ENCODE results near the gene NDUFS4. TPM values are rescaled to one million over a fixed set of nuclear protein-coding genes. Genes with fewer than 3 reads are reported as not detected.
A peak's percentile ranks its signal among the peaks of the same experiment; 100 is the strongest.

NDUFS4 gene
- total and polyA plus RNA-seq, 2 of the 4 experiments (the other 2 are of a cell fraction) = 34.2 to 70.1 TPM

- ATAC-seq (ENCODE audit: low read depth) = no peak
- in situ Hi-C loops (cut with MboI; ENCODE audit: low sequenced_read_pairs) = no loop called here
These were observed 41.1 kb downstream of the NDUFS4 start for GRCh38 chr5:53601570-53601969.

More at GRCh38 chr5:53601570-53601969, 41.1 kb downstream of the NDUFS4 start:
- dilution Hi-C loops (cut with HindIII; ENCODE audit: low sequenced_read_pairs, unreplicated experiment) (no loop called here), intact Hi-C loops (cut with micrococcal nuclease) (no loop called here)
- H2AK5ac ChIP-seq (ENCODE audit: low read depth, low read length) = no peak overlapping the region
- H2BK20ac ChIP-seq (ENCODE audit: low read depth, low read length) = no peak overlapping the region
- no peak overlapping the region for H3K4me3 ChIP-seq (ENCODE audit: insufficient read depth, low read depth, low read length)
- TF ChIP-seq CEBPB (IDR thresholded peaks at IDR 0.05; ENCODE audit: low read depth, low read length) (peak; percentile 58; the same call in 1 of the 2 replicates), POLR2A (IDR thresholded peaks at IDR 0.05; ENCODE audit: low read depth, low read length) (no peak)
- BruUV-seq (replicated peaks) = no TSS peak
- H2BK120ac ChIP-seq (ENCODE audit: low read depth, low read length) = no peak overlapping the region
- POLR2A ChIA-PET (ENCODE audit: unreplicated experiment) = no interaction called here
- H3K56ac ChIP-seq (ENCODE audit: extremely low read depth, insufficient read depth, low read length) = no peak overlapping the region
- peaks cover 2% of the 10 kb centered on the region; the same call in 1 of the 2 replicates for H3K4me1 ChIP-seq (ENCODE audit: control insufficient read depth, insufficient read depth, low read length)
- no peak overlapping the region for H3K4me2 ChIP-seq (ENCODE audit: low read depth, low read length)
- no peak overlapping the region for H2AK9ac ChIP-seq (replicated peaks; ENCODE audit: low read depth, low read length, poor library complexity)
- H2AFZ ChIP-seq (replicated peaks; ENCODE audit: low read length, poor library complexity) = no peak overlapping the region
- DNase-seq = peak; percentile 55
- peaks cover 13% of the 10 kb centered on the region for H3K9me1 ChIP-seq (ENCODE audit: insufficient read depth, low read length)
- H3K23ac ChIP-seq (ENCODE audit: low read depth, low read length) = no peak overlapping the region
- no peaks in the 10 kb centered on the region for H3K27me3 ChIP-seq (ENCODE audit: control insufficient read depth, insufficient read depth, low read length)
- peaks cover 14% of the 10 kb centered on the region for H4K20me1 ChIP-seq (ENCODE audit: insufficient read depth, low read length)
- H3K14ac ChIP-seq (replicated peaks; ENCODE audit: low read depth, low read length) = no peak overlapping the region
- CTCF ChIA-PET = no interaction called here
- no peak overlapping the region for H3K4ac ChIP-seq (ENCODE audit: low read depth, low read length)
- H3K9me3 ChIP-seq (ENCODE audit: control insufficient read depth, insufficient read depth, low read length) = no peaks in the 10 kb centered on the region
- no peak overlapping the region for H2BK15ac ChIP-seq (ENCODE audit: low read depth, low read length)
- H3K18ac ChIP-seq (ENCODE audit: low read depth, low read length) = no peak overlapping the region
- no peak overlapping the region for H2BK5ac ChIP-seq (ENCODE audit: low read depth, low read length, poor library complexity, severe bottlenecking)
- H3K27ac ChIP-seq (ENCODE audit: insufficient read depth, low read length) = no peak overlapping the region
- H3K79me1 ChIP-seq (ENCODE audit: low read depth in 1 of 2, low read length in 2 of 2) = peaks cover 12 to 42% of the 10 kb centered on the region in 2 experiments; a peak in 3 of 4 replicates
- no CpG with 5 or more reads among the region's 5 CpGs for WGBS, 2 experiments (ENCODE audit: extremely low coverage in 2 of 2, insufficient read length in 1 of 2)
- no peak overlapping the region for H3K9ac ChIP-seq (ENCODE audit: low read depth, low read length)
- no peak overlapping the region for H4K5ac ChIP-seq (ENCODE audit: low read depth, low read length)
- no peak overlapping the region for H4K8ac ChIP-seq (ENCODE audit: low read depth in 2 of 2, low read length in 2 of 2)
- H4K91ac ChIP-seq (ENCODE audit: insufficient read depth, low read depth, low read length) = no peak overlapping the region
- H3K36me3 ChIP-seq (ENCODE audit: control insufficient read depth, insufficient read depth, low read length) = peaks cover 2% of the 10 kb centered on the region; the same call in 1 of the 2 replicates
